Measurements from ENCODE around the gene MUC6.

- TF ChIP-seq CTCF (IDR thresholded peaks at IDR 0.05), result no peak
- no peak for TF ChIP-seq POLR2A (IDR thresholded peaks at IDR 0.05)
Measured at GRCh38 chr11:1072821-1073231, 36.3 kb upstream of the MUC6 start.

Data from uterus (tissue), 2 donors.